Endothelial cell (in vitro differentiated cells): Measurements from ENCODE around the gene CNGA3. TPM values are rescaled to one million over a fixed set of nuclear protein-coding genes. Genes with fewer than 3 reads are reported as not detected.
A peak's percentile ranks its signal among the peaks of the same experiment; 100 is the strongest.
"Not testable (repeated sequence)": the region's sequence is repeated elsewhere in the genome, so short reads cannot be mapped to it uniquely, and the experiment has no call there.

Experiments
- DNase-seq: peaks from one replicate; pipeline ENCODE4 v3.0.0; 2021; ENCODE audit warnings: low spot score
- H3K27ac Mint-ChIP-seq: one replicate; pipeline ENCODE4 v1.8.0; 2021; ENCODE audit warnings: mixed read lengths, inconsistent platforms; ENCODE audit not compliant: unreplicated experiment
- H3K27me3 Mint-ChIP-seq: one replicate; pipeline ENCODE4 v1.8.0; 2021; ENCODE audit warnings: mild to moderate bottlenecking, moderate library complexity, mixed read lengths, inconsistent platforms; ENCODE audit not compliant: unreplicated experiment
- H3K36me3 Mint-ChIP-seq: one replicate; pipeline ENCODE4 v1.8.0; 2021; ENCODE audit warnings: mild to moderate bottlenecking, low read depth, mixed read lengths, inconsistent platforms; ENCODE audit not compliant: unreplicated experiment
- H3K4me1 Mint-ChIP-seq: one replicate; pipeline ENCODE4 v1.8.0; 2021; ENCODE audit warnings: mild to moderate bottlenecking, mixed read lengths, inconsistent platforms; ENCODE audit not compliant: unreplicated experiment
- H3K4me3 Mint-ChIP-seq: one replicate; pipeline ENCODE4 v1.8.0; 2021; ENCODE audit warnings: mild to moderate bottlenecking, mixed read lengths, inconsistent platforms; ENCODE audit not compliant: unreplicated experiment
- H3K9me3 Mint-ChIP-seq: one replicate; pipeline ENCODE4 v1.8.0; 2021; ENCODE audit warnings: mixed read lengths, inconsistent platforms; ENCODE audit not compliant: unreplicated experiment
- total RNA-seq: library from RNA; stranded (reverse); fragmentation: NEBNext Ultra II Directional; extraction: Animal tissue kit (Norgen Biotek cat#: 25700); gene quantifications from one replicate; pipeline ENCODE4 v1.2.1, GENCODE V29; 2021; ENCODE audit not compliant: unreplicated experiment
- TF ChIP-seq, protein P1 (sequence below): fragments of 200-600 bp; sonication (generic); IDR thresholded peaks from one replicate; pipeline ENCODE4 v1.5.0; 2021; ENCODE audit warnings: antibody characterized with exemption; ENCODE audit not compliant: unreplicated experiment

CNGA3 gene
- total RNA-seq, 1 donor from 2014 or later: 0.10 TPM

DNA sequence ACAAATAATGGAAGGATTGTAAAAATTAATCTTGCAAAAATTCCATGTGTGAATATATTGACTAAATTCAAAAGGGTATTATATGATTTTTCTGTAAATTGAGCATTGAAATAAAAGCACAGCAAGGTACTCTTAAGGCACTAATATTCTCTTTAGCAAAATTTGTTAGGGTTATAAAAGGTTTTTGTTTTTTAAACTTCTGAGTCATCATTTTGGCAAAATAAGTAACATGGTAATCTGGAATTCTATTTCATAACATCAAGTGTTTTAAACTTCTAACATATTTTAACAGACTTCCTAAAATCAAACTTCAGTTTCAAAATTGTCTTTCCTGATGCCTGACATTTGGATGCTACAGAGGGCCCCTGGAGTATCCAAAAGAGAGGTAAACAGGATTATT is 85.9 kb downstream of the CNGA3 start:
- DNase-seq: no peak
- no peaks in the 10 kb centered on the region for H3K4me1 Mint-ChIP-seq
- peaks cover 5% of the 10 kb centered on the region for H3K36me3 Mint-ChIP-seq
- no peak overlapping the region for H3K4me3 Mint-ChIP-seq
- peaks cover 7% of the 10 kb centered on the region for H3K9me3 Mint-ChIP-seq
- H3K27ac Mint-ChIP-seq: no peak overlapping the region
- no peaks in the 10 kb centered on the region for H3K27me3 Mint-ChIP-seq
- TF ChIP-seq, protein P1, sequence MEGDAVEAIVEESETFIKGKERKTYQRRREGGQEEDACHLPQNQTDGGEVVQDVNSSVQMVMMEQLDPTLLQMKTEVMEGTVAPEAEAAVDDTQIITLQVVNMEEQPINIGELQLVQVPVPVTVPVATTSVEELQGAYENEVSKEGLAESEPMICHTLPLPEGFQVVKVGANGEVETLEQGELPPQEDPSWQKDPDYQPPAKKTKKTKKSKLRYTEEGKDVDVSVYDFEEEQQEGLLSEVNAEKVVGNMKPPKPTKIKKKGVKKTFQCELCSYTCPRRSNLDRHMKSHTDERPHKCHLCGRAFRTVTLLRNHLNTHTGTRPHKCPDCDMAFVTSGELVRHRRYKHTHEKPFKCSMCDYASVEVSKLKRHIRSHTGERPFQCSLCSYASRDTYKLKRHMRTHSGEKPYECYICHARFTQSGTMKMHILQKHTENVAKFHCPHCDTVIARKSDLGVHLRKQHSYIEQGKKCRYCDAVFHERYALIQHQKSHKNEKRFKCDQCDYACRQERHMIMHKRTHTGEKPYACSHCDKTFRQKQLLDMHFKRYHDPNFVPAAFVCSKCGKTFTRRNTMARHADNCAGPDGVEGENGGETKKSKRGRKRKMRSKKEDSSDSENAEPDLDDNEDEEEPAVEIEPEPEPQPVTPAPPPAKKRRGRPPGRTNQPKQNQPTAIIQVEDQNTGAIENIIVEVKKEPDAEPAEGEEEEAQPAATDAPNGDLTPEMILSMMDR: no peak

DNA sequence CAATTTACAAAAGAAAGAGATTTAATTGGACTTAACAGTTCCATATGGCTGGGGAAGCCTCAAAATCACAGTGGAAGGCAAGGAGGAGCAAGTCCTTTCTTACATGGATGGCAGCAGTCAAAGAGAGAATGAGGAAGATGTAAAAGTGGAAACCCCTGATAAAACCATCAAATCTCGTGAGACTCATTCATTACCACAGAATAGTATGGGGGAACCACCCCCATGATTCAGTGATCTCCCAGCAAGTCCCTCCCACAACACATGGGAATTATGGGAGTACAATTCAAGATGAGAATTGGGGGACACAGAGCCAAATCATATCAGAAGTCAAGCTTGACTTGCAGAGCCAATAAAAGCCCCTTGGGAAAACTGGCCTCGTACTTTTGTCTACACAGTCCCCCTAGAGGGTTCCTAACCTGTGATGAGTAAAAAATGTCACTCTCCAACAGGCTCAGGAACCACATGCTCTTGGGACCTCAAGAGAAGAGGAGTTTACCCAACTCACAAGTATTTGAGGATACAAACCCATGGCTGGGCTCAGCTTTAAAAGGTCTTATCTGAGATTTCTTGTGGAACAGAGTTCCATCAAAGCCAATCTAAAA is 87.2 kb downstream of the CNGA3 start:
- TF ChIP-seq, protein P1: no peak
- H3K27me3 Mint-ChIP-seq: no peaks in the 10 kb centered on the region
- peaks cover 5% of the 10 kb centered on the region for H3K36me3 Mint-ChIP-seq
- H3K4me3 Mint-ChIP-seq: no peak overlapping the region
- no peak for DNase-seq
- no peak overlapping the region for H3K27ac Mint-ChIP-seq
- H3K4me1 Mint-ChIP-seq: no peaks in the 10 kb centered on the region
- H3K9me3 Mint-ChIP-seq: peaks cover 7% of the 10 kb centered on the region

DNA sequence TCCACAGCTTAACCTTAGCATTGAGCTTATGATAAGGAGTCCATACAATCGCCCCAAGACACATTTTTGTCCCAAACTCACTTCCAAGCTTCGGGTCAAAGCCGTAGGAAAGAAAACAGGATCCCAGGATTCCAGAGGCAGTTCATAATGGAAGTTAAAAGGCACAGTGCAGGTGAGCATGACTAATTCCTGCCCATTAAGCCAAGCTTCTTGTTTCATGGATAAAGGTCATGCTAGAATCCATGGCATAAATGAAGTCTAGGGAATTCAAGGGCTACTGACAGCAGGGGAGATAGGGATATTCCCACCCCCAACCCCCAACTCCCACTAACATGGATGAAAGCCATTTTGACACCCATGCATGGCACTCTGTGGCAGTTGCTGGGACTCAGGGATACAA is 88.2 kb downstream of the CNGA3 start:
- TF ChIP-seq, protein P1: no peak
- H3K9me3 Mint-ChIP-seq: peaks cover 7% of the 10 kb centered on the region

DNA sequence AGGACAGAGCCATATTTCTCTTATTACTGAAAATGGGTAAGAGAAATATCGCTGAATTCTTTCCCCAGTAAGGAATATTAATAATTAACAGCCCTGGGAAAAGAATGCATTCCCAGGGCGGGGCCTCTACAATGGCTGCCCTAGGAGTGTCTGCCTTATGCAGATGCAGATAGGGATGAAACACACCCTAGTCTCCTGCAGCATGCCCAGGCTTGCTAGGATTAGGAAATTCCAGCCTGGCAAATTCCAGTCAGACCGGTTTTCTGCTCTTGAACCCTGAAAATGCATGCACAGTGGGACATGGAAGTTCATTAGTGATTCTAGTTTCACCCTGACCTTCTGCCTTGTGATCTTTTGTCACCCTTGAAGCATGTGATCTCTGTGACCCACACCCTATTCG is 89.4 kb downstream of the CNGA3 start:
- H3K36me3 Mint-ChIP-seq, H3K9me3 Mint-ChIP-seq, H3K27me3 Mint-ChIP-seq, DNase-seq, H3K27ac Mint-ChIP-seq, H3K4me1 Mint-ChIP-seq: not testable (repeated sequence)
- peak overlapping the region; percentile 6 for H3K4me3 Mint-ChIP-seq

More for the DNA sequence above, 88.2 kb downstream of the CNGA3 start:
- Mint-ChIP-seq H3K4me1 (no peaks in the 10 kb centered on the region), H3K27me3 (no peaks in the 10 kb centered on the region), H3K36me3 (peaks cover 5% of the 10 kb centered on the region), H3K4me3 (no peak overlapping the region), H3K27ac (no peak overlapping the region)
- no peak for DNase-seq

DNA sequence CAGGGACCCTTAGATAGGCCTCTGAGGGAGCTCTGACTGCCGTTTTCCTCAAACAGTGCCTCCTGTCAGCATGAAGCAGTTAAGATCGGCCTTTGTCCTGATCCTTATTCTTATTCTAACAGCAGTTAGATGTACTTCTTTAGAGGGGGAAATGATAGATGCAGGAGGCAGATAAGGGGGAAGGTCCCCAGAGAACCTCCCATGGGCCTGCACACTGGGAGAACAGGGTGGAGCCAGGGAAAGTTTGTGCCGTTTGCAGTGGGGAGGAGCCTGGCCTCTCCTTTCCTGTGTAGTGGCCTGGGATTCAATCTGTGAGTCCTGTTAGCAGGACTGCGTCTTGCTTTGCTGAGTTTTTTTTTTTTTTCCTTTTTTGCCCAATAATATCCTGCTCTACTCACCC is 90.5 kb downstream of the CNGA3 start:
- TF ChIP-seq, protein P1: no peak
- no peak for DNase-seq
- Mint-ChIP-seq H3K4me1 (no peaks in the 10 kb centered on the region), H3K27ac (no peak overlapping the region), H3K4me3 (no peak overlapping the region), H3K27me3 (no peaks in the 10 kb centered on the region), H3K9me3 (no peaks in the 10 kb centered on the region), H3K36me3 (peaks cover 5% of the 10 kb centered on the region)
